HG03342 (cell line): Measurements from ENCODE around the gene CLRN3.

ENCODE experiments used
- ATAC-seq: cut with Tn5 transposase; IDR thresholded peaks from one replicate; pipeline ENCODE4 v1.9.1; 2021; ENCODE audit warnings: mild to moderate bottlenecking, moderate library complexity; ENCODE audit not compliant: unreplicated experiment

Gene CLRN3, protein sequence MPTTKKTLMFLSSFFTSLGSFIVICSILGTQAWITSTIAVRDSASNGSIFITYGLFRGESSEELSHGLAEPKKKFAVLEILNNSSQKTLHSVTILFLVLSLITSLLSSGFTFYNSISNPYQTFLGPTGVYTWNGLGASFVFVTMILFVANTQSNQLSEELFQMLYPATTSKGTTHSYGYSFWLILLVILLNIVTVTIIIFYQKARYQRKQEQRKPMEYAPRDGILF

GRCh38 chr10:127892743-127893142 lies at the start of gene CLRN3:
Gene CLRN3, minus strand, starts transcription at chr10:127892941. Its CDS starts 157 bp downstream, at chr10:127892784.
- no peak for ATAC-seq

- no peak for ATAC-seq
Measured at GRCh38 chr10:127940866-127941640, 48.3 kb upstream of the CLRN3 start.

DNA sequence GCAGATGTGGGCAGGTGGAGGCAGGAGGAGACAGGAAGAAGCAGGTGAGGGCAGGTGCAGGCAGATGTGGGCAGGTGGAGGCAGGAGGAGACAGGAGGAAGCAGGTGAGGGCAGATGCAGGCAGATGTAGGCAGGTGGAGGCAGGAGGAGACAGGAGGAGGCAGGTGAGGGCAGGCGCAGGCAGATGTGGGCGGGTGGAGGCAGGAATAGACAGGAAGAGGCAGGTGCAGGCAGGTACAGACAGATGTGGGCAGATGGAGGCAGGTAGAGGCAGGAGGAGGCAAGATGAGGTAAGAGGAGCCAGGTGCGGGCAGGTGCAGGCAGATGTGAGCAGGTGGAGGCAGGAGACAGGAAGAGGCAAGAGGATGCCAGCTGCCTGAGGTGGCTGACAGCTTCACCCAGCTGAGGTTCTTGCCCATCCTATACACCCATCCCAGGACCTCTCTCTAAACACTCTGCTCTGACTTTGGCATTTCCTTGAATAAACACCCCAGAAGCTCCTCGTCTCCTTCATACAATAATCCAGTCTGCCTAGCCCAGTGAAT lies 47.1 kb upstream of the CLRN3 start:
- ATAC-seq = no peak

DNA sequence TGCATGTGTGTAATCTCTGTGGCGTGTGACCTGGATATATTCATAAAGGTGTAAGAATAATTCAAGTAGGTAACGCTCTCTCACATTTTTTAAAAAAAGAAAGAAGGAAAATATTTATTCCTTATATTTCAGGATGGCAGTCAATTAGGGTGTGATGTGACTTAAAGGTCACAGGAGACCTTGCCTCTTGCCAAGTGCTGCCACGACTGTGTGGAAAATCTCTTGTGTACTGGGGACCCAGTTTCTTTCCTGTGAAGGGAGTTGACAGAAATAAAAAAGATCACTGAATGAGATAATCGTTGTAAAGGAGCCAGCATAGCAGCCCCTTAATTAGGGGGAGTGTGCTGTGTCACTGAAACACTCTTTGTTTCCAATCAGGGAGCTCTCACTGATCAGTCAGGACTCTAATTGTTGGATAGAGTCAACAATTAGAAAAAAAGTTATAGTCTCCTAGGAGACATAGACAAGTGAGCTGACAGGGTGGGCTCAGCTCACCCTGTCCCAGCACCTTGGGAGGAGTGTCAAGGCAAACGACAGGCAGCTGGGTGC lies 45.2 kb upstream of the CLRN3 start:
- ATAC-seq = no peak

DNA sequence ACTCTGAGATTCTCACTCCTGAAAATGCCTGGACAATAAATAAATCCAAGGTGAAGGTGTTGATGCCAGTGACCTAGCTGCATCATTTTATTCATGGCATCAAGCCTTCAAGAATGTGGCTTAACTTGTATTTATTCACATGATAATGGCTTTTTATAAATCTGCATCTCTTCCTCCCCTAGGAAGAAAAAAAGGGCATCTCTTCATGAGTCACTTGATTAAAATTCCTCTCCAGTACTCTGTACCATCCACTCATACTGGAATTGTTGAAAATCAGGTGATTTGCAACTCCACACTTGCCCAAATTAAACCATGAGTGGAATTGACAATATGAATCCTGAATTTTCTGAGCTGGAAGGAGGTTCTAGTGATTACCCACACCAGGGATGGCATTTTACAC lies 44.3 kb upstream of the CLRN3 start:
- ATAC-seq = no peak

DNA sequence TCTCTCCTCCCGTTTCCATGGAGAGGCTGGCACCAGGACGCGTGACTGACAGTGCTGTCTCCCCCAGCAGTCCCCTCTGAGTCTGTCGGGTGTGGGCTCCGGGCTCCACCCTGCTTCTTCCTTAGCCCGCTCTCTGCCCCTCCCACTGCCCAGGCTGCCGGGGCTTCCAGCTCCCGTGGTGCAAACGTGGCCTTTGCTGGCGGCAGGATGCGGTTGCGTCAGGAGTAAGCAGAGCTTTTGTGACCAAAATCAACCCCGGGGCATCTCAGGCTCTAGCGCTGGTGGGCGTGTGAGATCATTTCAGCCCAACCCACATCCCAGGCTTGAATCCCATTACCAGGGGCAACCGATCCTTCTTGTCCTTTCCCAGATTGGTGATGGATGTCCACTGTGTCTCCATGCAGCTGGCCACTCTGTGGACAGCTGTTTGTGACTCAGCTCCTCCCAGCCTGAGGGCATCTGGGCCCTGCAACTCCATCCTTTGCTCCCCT lies 42.4 kb upstream of the CLRN3 start:
- no peak for ATAC-seq

- no peak for ATAC-seq
Measured at GRCh38 chr10:127934383-127934782, 41.6 kb upstream of the CLRN3 start.

DNA sequence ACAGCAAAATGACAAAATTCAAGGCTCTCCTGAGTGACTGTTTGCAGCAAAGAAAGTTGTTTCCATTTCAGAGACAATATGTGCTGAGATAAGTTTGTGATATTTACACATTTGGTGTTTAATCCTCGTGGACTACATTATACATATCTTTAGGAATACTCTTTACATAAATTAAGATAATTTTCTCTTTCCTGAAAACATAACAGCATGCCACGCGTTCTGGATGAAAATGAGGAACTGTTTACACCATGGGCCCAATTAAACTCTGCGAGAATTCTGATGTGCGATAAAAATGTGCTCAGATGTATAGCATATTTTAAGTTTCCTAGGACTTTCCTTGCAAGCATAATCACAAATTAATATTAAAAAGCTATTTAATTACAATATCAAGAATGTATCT lies 40.5 kb upstream of the CLRN3 start:
- ATAC-seq = no peak

GRCh38 chr10:127932521-127933270 lies 40.0 kb upstream of the CLRN3 start:
- ATAC-seq = no peak

- no peak for ATAC-seq
Measured at GRCh38 chr10:127928021-127928806, 35.5 kb upstream of the CLRN3 start.

DNA sequence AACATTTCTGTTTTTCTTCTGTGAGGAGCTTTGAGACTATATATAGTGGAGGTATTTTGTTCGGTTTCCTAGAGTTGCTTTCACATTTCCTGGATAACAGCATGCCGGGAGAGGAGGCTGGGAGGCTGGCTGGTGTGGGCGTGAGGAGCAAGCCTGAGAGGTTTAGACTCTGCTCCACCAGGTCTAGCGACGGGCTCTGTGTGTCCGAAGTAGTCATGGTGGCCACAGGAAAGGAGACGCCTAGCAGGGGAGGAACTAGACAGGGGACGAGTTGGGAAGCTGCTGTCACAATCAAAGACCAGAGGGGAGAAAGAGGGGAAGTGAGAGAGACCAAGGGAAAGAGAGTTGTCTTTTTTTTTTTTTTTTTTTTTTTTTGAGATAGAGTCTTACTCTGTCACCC lies 33.7 kb upstream of the CLRN3 start:
- ATAC-seq = no peak

DNA sequence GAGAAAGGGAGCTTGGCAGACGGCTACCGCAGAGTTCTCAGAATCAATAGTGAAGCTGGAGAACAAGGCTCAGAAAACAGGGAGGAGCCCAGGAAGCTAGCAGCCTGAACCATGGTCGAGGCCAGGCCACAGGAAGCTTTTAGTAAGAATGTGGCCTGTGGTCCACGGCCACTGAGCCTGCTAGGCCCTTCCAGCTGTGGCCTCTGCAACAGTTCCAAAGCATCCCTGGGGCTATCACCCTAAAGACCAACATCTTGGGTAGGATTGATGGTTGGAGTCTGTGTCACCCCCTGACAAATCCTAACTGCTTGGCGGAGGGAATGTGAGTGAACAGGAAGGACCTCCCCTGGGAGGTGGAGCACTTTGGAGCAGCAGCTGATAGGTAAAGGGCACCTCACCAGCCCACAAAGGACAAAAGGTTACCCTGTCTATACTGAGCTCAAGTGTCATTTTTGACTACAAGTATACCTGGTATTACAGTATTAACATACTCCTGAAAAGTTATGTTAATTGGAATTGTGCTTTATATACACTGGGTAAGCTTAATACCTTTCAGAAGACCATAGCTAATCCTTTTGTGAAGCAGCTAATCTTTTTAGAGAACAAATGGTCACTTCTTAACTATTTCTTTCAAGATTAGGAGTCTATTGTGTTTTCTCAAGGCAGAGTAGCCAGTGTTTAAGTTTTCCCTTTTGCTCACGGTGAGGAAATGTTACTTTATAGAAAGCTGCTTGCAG lies 32.9 kb upstream of the CLRN3 start:
- no peak for ATAC-seq

- ATAC-seq = no peak
Measured at GRCh38 chr10:127923646-127924045, 30.9 kb upstream of the CLRN3 start.

DNA sequence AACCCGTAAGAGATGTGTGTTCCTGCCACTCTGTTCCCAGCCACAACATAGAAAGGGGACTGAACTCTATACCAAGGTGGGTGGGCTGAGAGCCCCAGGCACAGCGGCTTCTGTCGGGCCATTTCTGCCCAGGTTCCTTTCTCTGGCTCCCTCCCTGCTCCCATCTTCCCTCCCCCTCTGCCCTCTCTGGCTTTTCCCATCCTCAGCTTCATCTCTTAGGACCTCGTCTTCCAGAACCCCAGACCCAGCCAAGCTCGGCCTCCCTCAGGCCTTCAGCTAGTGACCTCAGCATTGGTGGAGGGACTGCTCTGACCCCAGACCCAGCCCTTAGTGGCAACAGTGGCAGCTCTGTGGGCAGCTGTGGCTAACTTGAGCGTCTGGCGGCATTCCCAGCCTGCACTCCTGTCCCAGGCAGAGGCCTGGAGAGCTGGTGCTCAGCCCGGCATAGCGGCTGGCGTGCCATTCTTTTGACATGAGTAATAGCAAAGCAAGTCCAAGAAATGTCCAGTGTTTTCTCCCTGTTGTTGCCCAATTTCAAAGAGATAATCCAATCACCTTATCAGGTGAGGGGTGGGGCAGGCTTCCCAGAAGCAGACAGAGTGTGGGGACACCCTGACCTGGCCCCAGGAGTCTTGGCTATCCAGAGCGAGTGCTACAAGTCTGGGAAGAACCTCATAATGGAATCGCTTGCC lies 30.1 kb upstream of the CLRN3 start:
- no peak for ATAC-seq

- ATAC-seq = no peak
Measured at GRCh38 chr10:127922206-127922605, 29.5 kb upstream of the CLRN3 start.

- ATAC-seq = no peak
Measured at GRCh38 chr10:127921753-127922145, 29.0 kb upstream of the CLRN3 start.

GRCh38 chr10:127921075-127921752 lies 28.5 kb upstream of the CLRN3 start:
- no peak for ATAC-seq

GRCh38 chr10:127920306-127921074 lies 27.7 kb upstream of the CLRN3 start:
- no peak for ATAC-seq
